Nephron progenitor cell (in vitro differentiated cells): Measurements from ENCODE around the gene BBS7.

Experiments used
- DNase-seq: peaks from one replicate; pipeline ENCODE4 v3.0.0; 2021
- H3K27ac Mint-ChIP-seq: 2 replicates; pipeline ENCODE4 v1.8.0; 2021; ENCODE audit warnings: mild to moderate bottlenecking, moderate library complexity, mixed read lengths
- H3K27me3 Mint-ChIP-seq: 2 replicates; pipeline ENCODE4 v1.8.0; 2021; ENCODE audit warnings: mild to moderate bottlenecking, low read depth, mixed read lengths; ENCODE audit not compliant: poor library complexity
- H3K36me3 Mint-ChIP-seq: 2 replicates; pipeline ENCODE4 v1.8.0; 2021; ENCODE audit warnings: low read depth, mixed read lengths
- H3K4me1 Mint-ChIP-seq: 2 replicates; pipeline ENCODE4 v1.8.0; 2021; ENCODE audit warnings: mixed read lengths
- H3K4me3 Mint-ChIP-seq: 2 replicates; pipeline ENCODE4 v1.8.0; 2021; ENCODE audit warnings: mild to moderate bottlenecking, moderate library complexity, mixed read lengths
- H3K9me3 Mint-ChIP-seq: 2 replicates; pipeline ENCODE4 v1.8.0; 2021; ENCODE audit warnings: mild to moderate bottlenecking, moderate library complexity, mixed read lengths
- CTCF ChIP-seq: fragments of 200-600 bp; sonication (generic); IDR thresholded peaks from 2 replicates; pipeline ENCODE4 v1.5.0; 2021; ENCODE audit warnings: antibody characterized with exemption

Gene BBS7

GRCh38 chr4:121796283-121796682, 74.0 kb downstream of the BBS7 start:
- TF ChIP-seq CTCF, result no peak
- peaks cover 29% of the 10 kb centered on the region for H3K27me3 Mint-ChIP-seq
- H3K27ac Mint-ChIP-seq, result no peak overlapping the region
- H3K36me3 Mint-ChIP-seq, result no peaks in the 10 kb centered on the region
- no peak overlapping the region for H3K4me3 Mint-ChIP-seq
- H3K4me1 Mint-ChIP-seq, result peaks cover 14% of the 10 kb centered on the region
- no peak for DNase-seq
- no peaks in the 10 kb centered on the region for H3K9me3 Mint-ChIP-seq

- H3K9me3 Mint-ChIP-seq, result no peaks in the 10 kb centered on the region
- no peaks in the 10 kb centered on the region for H3K4me1 Mint-ChIP-seq
- H3K27ac Mint-ChIP-seq, result no peak overlapping the region
- TF ChIP-seq CTCF, result no peak
- no peaks in the 10 kb centered on the region for H3K36me3 Mint-ChIP-seq
- H3K4me3 Mint-ChIP-seq, result no peak overlapping the region
- DNase-seq, result no peak
- peaks cover 30% of the 10 kb centered on the region for H3K27me3 Mint-ChIP-seq
Observed at GRCh38 chr4:121794505-121795188, 75.6 kb downstream of the BBS7 start.

- H3K4me1 Mint-ChIP-seq, result no peaks in the 10 kb centered on the region
- TF ChIP-seq CTCF, result no peak
- peaks cover 23% of the 10 kb centered on the region for H3K27me3 Mint-ChIP-seq
- no peaks in the 10 kb centered on the region for H3K9me3 Mint-ChIP-seq
- no peak overlapping the region for H3K27ac Mint-ChIP-seq
- no peak overlapping the region for H3K4me3 Mint-ChIP-seq
- DNase-seq, result no peak
- H3K36me3 Mint-ChIP-seq, result no peaks in the 10 kb centered on the region
Observed at GRCh38 chr4:121792966-121793365, 77.3 kb downstream of the BBS7 start.

GRCh38 chr4:121791481-121791880, 78.8 kb downstream of the BBS7 start:
- TF ChIP-seq CTCF, result no peak
- no peaks in the 10 kb centered on the region for H3K4me1 Mint-ChIP-seq
- peaks cover 23% of the 10 kb centered on the region for H3K27me3 Mint-ChIP-seq
- H3K4me3 Mint-ChIP-seq, result no peak overlapping the region
- no peaks in the 10 kb centered on the region for H3K9me3 Mint-ChIP-seq
- no peak overlapping the region for H3K27ac Mint-ChIP-seq
- DNase-seq, result no peak
- H3K36me3 Mint-ChIP-seq, result no peaks in the 10 kb centered on the region

- no peaks in the 10 kb centered on the region for H3K4me1 Mint-ChIP-seq
- no peak overlapping the region for H3K4me3 Mint-ChIP-seq
- no peak for DNase-seq
- H3K27ac Mint-ChIP-seq, result no peak overlapping the region
- no peaks in the 10 kb centered on the region for H3K36me3 Mint-ChIP-seq
- no peaks in the 10 kb centered on the region for H3K9me3 Mint-ChIP-seq
- peaks cover 20% of the 10 kb centered on the region for H3K27me3 Mint-ChIP-seq
- TF ChIP-seq CTCF, result no peak
Observed at GRCh38 chr4:121790976-121791375, 79.3 kb downstream of the BBS7 start.
